ENCODE results near the gene CTNNA3. TPM values are rescaled to one million over a fixed set of nuclear protein-coding genes. Genes with fewer than 3 reads are reported as not detected.

The CTNNA3 gene
- total RNA-seq, 1 experiment from 2014 or later, result 0.32 TPM

DNA sequence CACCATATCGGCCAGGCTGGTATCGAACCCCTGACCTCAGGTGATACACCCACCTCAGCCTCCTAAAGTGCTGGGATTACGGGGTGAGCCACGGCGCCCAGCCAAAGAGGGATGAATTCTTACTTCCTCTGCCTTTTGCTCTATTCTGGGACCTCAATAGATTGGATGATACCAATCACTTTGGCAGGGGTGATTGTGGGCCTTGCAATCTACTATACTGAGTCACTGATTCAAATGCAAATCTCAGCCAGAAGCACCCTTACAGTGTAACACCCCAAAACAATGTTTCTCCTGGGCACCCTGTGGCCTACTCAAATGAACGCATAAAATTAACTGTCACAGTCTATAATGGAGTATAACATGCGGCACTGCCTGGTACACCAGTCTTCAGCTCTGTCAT is 1366.8 kb downstream of the CTNNA3 start:
- no peaks in the 10 kb centered on the region for H3K79me2 ChIP-seq (ENCODE audit: insufficient read depth, low read length)
- no peak overlapping the region for H3K9ac ChIP-seq (ENCODE audit: low read length)
- no peak overlapping the region for H3K27ac ChIP-seq (ENCODE audit: low read depth, low read length)
- no peaks in the 10 kb centered on the region for H3K4me1 ChIP-seq (ENCODE audit: control insufficient read depth in 1 of 2, insufficient read depth in 2 of 2, low read length in 2 of 2)
- H3K36me3 ChIP-seq (ENCODE audit: control insufficient read depth in 1 of 2, insufficient read depth in 2 of 2, low read length in 2 of 2), result no peaks in the 10 kb centered on the region
- BruUV-seq (replicated peaks), result no TSS peak
- H4K20me1 ChIP-seq (ENCODE audit: insufficient read depth), result no peaks in the 10 kb centered on the region
- DNase-seq (ENCODE audit: low read depth, low spot score), result no peak
- H3K9me3 ChIP-seq (ENCODE audit: control insufficient read depth in 1 of 2, insufficient read depth in 1 of 2, low read depth in 1 of 2, low read length in 2 of 2), result no peaks in the 10 kb centered on the region
- no peak for ATAC-seq
- RAD21 ChIA-PET (ENCODE audit: low non-redundant PET in 1 of 2, low total read pairs in 2 of 2, uncharacterized antibody in 2 of 2, unreplicated experiment in 2 of 2), result no interaction called here
- no peak overlapping the region for H3K4me2 ChIP-seq (ENCODE audit: low read length)
- intact Hi-C loops (cut with micrococcal nuclease), result no loop called here
- H3K9me2 ChIP-seq (ENCODE audit: insufficient read depth), result no peaks in the 10 kb centered on the region
- H2AFZ ChIP-seq (ENCODE audit: low read depth, low read length, poor library complexity, severe bottlenecking), result no peak overlapping the region
- H3K27me3 ChIP-seq (ENCODE audit: insufficient read depth, low read length), result no peaks in the 10 kb centered on the region
- TF ChIP-seq SP1 (IDR thresholded peaks at IDR 0.05; ENCODE audit: low read depth) (no peak), ZNF274 (IDR thresholded peaks at IDR 0.05; ENCODE audit: low read depth, low read length) (no peak), CBX3 (IDR thresholded peaks at IDR 0.05; ENCODE audit: low read depth) (no peak), MAX (IDR thresholded peaks at IDR 0.05) (no peak), POLR2A (IDR thresholded peaks at IDR 0.05; ENCODE audit: borderline replicate concordance, extremely low read depth, insufficient read depth, insufficient read length) (no peak), ELF1 (IDR thresholded peaks at IDR 0.05; ENCODE audit: borderline replicate concordance, low read depth) (no peak), YY1 (IDR thresholded peaks at IDR 0.05; ENCODE audit: extremely low read depth, insufficient replicate concordance, low read depth, low read length) (no peak), EZH2phosphoT487 (IDR thresholded peaks at IDR 0.05; ENCODE audit: borderline replicate concordance) (no peak), SRF (IDR thresholded peaks at IDR 0.05; ENCODE audit: low read depth) (no peak), POLR2AphosphoS5 (IDR thresholded peaks at IDR 0.05; ENCODE audit: low read depth, low read length) (no peak), EGR1 (IDR thresholded peaks at IDR 0.05; ENCODE audit: low read depth) (no peak), FOSL1 (IDR thresholded peaks at IDR 0.05; ENCODE audit: low read depth) (no peak)
- TF ChIP-seq, protein P1, sequence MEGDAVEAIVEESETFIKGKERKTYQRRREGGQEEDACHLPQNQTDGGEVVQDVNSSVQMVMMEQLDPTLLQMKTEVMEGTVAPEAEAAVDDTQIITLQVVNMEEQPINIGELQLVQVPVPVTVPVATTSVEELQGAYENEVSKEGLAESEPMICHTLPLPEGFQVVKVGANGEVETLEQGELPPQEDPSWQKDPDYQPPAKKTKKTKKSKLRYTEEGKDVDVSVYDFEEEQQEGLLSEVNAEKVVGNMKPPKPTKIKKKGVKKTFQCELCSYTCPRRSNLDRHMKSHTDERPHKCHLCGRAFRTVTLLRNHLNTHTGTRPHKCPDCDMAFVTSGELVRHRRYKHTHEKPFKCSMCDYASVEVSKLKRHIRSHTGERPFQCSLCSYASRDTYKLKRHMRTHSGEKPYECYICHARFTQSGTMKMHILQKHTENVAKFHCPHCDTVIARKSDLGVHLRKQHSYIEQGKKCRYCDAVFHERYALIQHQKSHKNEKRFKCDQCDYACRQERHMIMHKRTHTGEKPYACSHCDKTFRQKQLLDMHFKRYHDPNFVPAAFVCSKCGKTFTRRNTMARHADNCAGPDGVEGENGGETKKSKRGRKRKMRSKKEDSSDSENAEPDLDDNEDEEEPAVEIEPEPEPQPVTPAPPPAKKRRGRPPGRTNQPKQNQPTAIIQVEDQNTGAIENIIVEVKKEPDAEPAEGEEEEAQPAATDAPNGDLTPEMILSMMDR (IDR thresholded peaks at IDR 0.05 in 2 of 3, conservative IDR thresholded peaks at IDR 0.05 in 1 of 3; ENCODE audit: borderline replicate concordance in 1 of 3, insufficient read depth in 1 of 3, low read depth in 2 of 3, low read length in 2 of 3), result no peak
- CTCF ChIA-PET, result no interaction called here
- H3K4me3 ChIP-seq (replicated peaks in 1 of 2; ENCODE audit: low read depth in 1 of 2, low read length in 2 of 2), result no peak overlapping the region
- POLR2A ChIA-PET, result no interaction called here
